GM19467 (cell line): ENCODE data around the gene CUX1.
"Not testable (repeated sequence)": the region's sequence is repeated elsewhere in the genome, so short reads cannot be mapped to it uniquely, and the experiment has no call there.

ENCODE experiments used
- ATAC-seq: cut with Tn5 transposase; IDR thresholded peaks from one replicate; pipeline ENCODE4 v1.9.1; 2021; ENCODE audit warnings: mild to moderate bottlenecking, moderate library complexity; ENCODE audit not compliant: unreplicated experiment

CUX1 gene

DNA sequence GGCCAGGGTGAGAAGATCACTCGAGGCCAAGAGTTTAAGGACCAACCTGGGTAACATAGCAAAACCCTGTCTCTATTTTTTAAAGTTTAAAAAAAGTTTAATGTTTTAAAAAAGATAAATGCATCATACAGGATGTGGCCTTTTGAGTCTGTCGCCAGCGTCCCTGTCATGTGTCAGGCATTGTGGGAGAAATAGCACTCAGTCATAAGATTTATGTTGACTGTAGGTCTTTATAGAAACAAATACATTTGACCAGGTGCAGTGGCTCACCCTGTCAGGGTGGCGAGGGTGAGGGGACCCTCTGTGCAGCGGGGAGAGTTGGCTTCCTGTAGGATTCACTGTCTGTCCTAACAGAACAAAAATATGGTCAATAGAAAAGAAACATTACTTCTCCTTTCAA is 405.8 kb downstream of the CUX1 start:
- no peak for ATAC-seq

DNA sequence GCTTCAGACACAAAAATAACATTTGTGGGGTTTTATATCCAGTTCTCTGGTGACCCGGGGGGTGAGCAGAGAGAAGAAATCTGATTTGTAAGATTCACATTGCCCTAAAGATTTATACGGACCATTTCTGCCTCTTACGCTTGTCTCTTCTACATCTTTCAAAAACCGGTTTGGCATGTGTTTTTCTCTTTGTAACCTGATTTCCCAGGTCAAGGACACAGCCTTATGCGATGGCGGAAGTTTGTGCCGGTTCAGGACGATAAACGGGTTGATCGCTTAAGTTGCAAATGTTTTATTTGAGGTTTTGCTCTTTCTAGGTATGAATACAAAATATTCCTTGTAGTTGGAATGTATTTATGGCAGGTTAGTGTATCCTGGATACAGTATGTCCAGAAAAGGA is 407.6 kb downstream of the CUX1 start:
- no peak for ATAC-seq

GRCh38 chr7:102227371-102227770 is 409.9 kb downstream of the CUX1 start:
- no peak for ATAC-seq

DNA sequence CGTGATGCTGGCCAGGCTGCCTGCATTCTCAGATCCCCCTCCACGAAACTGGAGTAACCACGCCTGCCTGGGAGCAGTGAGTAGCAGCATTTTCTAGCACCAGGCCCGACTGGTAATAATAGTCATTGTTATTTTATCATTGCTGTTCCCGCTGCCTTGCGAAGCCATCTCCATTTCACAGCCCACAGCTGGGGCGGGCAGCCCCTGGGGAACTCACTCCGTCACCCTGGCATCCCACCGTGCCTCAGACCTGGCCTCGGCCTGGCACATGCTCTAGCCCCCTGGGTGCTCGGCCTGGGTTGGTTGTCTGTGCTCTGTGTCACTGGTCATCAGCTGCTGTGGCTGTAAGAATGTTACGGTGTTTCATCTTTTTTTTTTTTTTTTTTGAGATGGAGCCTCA is 411.5 kb downstream of the CUX1 start:
- ATAC-seq, result no peak

GRCh38 chr7:102230162-102230561 is 412.7 kb downstream of the CUX1 start:
- not testable (repeated sequence) for ATAC-seq

DNA sequence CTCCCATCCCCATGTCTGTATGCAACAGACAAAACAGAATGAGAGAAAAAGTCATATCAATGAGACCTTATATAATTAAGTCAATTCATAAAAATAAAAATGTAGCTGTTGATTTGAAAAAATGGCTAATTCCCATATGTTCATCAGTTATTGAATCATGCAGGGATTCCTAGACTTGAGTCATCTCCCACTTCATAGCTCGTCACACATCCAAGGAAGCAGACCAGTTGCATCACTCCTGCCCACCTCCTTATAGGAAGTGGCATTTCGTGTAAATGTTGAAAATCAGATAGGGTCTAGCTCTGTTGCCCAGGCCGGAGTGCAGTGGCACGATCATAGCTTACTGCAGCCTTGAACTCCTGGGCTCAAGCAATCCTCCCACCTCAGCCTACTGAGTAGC is 413.2 kb downstream of the CUX1 start:
- ATAC-seq, result no peak

GRCh38 chr7:102232611-102233286 is 415.3 kb downstream of the CUX1 start:
- ATAC-seq, result no peak

DNA sequence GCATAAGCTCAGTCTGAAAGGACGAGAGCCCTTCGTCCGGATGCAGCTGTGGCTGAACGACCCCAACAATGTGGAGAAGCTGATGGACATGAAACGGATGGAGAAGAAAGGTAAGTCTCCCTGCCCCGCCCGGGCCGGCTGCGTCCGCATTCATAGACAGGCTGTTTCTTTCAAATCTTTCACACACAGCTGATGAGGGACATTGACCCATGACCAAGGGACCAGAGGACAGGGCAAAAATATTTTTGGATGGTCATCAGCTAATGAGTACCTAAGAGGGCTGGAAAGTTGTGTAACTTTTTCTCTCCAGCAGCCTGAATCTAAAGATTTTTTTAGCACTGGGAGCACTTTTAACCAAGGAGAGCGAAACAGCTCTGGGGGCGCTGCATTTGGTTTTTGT is 416.7 kb downstream of the CUX1 start:
- no peak for ATAC-seq

GRCh38 chr7:102234801-102235550 is 417.6 kb downstream of the CUX1 start:
- ATAC-seq, result no peak

GRCh38 chr7:102236102-102236501 is 418.7 kb downstream of the CUX1 start:
- no peak for ATAC-seq

DNA sequence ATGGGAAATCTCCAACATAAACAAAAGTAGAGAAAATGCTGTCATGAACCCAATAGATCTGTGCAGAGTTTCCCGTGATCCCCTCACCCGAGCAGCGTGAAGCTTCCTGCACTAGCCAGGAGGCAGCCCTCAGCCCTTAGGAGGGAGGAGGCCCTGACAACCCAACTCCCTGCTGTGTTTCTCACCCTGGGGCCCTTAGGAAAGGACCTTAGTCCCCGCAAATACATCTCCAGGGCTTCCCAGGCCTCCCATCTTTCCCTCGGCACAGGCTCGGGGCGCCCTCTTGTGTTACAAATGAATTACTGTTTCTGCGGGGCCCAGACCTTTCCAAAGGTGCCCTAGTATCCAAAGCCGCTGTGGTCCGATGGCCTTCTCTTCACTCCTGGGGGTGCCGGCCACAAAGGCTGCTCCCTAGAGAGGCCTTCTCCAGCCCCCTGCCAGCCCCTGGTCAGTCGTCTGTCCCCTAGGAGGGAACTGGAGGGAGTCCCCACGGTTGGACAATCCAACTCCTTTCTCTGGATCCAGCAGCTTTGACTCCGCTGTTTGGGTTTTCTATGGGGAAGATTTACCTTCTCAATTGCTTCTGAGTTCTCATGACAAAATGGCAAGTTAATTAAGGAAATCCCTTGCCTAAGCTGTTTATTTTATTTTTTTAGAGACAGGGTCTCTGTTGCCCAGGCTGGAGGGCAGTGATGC is 419.3 kb downstream of the CUX1 start:
- ATAC-seq, result no peak

- no peak for ATAC-seq
Measured at GRCh38 chr7:102239206-102239820, 421.9 kb downstream of the CUX1 start.

GRCh38 chr7:102241431-102241830 is 424.0 kb downstream of the CUX1 start:
- no peak for ATAC-seq

- no peak for ATAC-seq
Measured at GRCh38 chr7:102244601-102245000, 427.2 kb downstream of the CUX1 start.

GRCh38 chr7:102248081-102248455 is 430.6 kb downstream of the CUX1 start:
- no peak for ATAC-seq

DNA sequence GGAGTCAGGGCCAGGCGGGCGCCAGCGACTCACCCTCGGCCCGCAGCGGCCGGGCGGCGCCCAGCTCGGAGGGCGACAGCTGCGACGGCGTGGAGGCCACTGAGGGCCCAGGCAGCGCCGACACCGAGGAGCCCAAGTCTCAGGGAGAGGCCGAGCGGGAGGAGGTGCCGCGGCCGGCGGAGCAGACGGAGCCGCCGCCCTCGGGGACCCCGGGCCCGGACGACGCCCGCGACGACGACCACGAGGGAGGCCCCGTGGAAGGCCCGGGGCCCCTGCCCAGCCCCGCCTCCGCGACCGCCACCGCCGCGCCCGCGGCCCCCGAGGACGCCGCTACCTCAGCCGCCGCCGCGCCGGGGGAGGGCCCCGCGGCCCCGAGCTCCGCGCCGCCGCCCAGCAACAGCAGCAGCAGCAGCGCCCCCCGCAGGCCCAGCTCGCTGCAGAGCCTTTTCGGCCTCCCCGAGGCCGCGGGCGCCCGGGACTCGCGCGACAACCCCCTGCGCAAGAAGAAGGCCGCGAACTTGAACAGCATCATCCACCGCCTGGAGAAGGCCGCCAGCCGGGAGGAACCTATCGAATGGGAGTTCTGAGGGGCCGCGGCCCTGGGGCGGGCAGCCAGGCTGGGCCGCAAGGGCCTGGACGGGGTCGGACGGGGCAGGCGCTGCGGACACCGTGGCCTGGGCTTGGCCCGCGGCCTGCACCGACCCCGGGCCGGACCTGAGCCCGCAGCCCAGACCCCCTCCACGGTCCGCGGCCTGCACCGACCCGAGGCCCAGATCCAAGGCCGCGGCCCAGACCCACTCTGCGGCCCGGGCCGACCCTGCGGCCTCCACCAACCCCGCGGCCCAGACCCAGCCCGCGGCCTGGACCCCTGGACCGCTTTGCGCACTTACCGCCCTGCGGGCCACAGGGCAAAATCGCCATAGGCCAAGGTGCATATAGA is 431.3 kb downstream of the CUX1 start:
- ATAC-seq, result no peak

DNA sequence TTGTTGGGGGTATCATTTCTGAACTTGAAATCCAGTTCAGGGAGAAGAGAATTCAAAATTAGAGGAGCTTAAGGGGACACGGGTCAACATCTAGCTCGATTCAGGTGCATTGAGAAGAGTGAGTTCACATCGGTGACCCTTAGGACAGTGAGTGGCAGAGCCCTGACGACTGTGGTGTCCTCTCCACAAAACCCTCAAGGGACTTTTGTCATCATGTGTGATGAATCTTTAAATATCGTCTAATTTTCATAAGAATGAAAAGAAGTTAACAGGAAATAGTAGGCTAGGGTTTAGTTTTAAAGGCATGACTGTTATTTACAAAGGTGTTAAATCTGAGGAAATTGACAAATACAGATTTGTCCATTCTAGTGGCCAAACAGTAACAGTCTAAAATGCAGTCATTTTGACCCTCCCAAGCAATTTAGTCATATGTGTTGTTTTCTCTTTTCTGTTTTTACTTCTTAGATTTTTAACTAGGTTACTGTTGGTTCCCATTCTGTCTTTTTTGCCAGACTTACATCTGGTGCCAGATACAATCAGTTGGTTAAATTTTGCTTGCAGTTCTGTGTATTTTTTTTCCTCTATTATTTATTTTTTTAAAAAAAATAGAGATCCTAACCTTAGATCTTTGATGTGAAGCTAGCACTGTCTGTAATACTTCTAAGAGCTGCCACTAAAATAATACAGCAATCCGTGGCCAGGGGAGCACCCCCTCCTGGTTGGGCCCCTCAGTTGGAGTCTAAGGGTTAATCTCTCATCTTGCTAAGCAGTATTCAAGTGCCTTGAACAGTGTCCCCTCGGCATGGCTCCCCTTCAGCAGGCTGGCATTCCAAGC is 434.3 kb downstream of the CUX1 start:
- no peak for ATAC-seq

DNA sequence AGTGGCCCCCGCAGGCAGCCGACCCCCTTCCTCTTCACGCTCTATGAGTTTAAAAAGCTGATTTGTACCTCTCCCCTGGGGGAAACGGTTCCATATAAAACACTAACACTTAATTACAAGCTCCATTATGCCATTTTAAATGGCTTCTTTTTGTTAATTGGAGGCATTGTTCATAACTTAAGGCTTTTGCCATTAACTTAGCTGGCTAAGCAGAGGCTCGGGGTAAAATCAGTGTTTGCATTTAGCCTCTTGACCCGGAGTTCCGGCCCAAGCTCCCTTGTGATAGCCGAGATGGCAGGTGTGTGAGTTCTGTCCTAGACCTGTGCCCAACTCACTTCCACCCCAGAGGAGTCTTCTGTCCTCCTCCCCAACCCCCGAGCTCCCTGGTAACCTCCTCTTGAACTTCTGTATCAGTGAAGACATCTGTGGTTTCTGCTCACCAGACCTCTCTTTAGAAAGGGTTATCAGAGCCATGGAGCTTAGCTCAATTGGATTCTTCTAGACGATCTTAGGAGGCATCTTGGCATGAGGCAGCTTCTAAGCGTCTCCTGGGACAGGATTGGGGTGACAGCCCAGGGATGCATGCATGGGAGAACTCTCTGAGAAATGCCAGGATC is 435.0 kb downstream of the CUX1 start:
- ATAC-seq, result no peak
